GM23248 (cell line): ENCODE measurements around the gene SRSF8.

Experiments used
- EZH2 ChIP-seq: fragments of 200-600 bp; sonication (generic); IDR thresholded peaks from 2 replicates; pipeline ENCODE4 v1.6.1; 2018; ENCODE audit warnings: antibody characterized with exemption, mild to moderate bottlenecking; ENCODE audit not compliant: insufficient read depth, poor library complexity, severe bottlenecking
- EZH2phosphoT487 ChIP-seq: fragments of 200-600 bp; sonication (generic); IDR thresholded peaks from 2 replicates; pipeline ENCODE4 v1.6.1; 2018; ENCODE audit warnings: antibody characterized with exemption, moderate library complexity, mild to moderate bottlenecking, low read depth; ENCODE audit not compliant: insufficient read depth

DNA sequence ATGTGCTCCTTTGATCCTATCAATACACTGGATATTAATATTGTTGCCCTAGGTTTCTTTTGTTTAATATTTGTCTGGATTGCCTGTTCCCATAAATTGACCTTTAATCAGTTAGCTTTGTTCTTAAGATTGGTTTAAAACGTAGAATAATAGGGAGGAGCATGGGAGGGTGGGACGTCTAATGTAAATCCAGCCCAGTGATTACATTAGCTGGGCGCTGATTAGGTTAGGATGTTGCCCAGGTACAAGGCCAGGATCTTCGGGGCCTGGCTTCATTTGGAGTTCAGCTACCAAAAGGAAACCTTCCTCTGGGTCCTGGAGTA lies at the start of gene SRSF8:
- no peak for TF ChIP-seq EZH2
- no peak for TF ChIP-seq EZH2phosphoT487
